Activated T-helper 9 cell treated with anti-CD3 and anti-CD28 coated beads, Interleukin-2, amount 50 U/mL, for 16 hours (primary cell): ENCODE data around the gene MYCN.
"Not testable (repeated sequence)": the region's sequence is repeated elsewhere in the genome, so short reads cannot be mapped to it uniquely, and the experiment has no call there.

Source experiments
- DNase-seq: peaks from one replicate; pipeline ENCODE4 v3.0.0-alpha.2; 2020; ENCODE audit warnings: low read depth

Gene MYCN

DNA sequence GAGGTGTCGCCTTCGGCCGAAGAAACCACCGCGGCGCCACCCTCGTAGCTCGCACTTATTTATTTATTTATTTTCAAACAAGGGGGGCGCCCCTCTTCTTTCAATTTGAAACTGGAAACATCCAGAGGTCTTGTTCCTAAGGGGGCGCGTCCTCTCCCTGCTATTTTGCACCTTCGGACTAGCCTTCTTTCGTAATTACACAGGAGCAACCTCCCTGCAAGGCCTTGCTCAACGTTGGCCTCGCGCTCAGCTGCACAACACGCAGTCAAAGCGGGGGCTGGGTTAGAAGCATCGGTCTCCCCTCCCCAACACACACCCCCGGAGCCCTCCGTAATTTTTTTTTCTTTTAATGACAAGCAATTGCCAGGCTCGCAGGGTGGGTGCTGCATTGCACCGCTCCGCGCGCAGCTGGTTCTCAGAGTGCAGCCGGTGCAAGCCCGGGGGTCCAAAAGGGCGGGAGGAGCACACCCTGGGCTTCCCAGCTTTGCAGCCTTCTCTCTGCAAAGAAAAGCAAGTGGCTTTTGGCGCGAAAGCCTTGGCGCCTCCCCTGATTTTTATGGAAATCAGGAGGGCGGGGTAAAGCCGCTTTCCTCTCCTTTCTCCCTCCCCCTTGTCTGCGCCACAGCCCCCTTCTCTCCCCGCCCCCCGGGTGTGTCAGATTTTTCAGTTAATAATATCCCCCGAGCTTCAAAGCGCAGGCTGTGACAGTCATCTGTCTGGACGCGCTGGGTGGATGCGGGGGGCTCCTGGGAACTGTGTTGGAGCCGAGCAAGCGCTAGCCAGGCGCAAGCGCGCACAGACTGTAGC lies at the start of gene MYCN:
MYCN (plus strand) TSS at position 697 of the 807 bp plus-strand sequence. CDS start 1,515 bp downstream, outside the sequence.
- no peak for DNase-seq

DNA sequence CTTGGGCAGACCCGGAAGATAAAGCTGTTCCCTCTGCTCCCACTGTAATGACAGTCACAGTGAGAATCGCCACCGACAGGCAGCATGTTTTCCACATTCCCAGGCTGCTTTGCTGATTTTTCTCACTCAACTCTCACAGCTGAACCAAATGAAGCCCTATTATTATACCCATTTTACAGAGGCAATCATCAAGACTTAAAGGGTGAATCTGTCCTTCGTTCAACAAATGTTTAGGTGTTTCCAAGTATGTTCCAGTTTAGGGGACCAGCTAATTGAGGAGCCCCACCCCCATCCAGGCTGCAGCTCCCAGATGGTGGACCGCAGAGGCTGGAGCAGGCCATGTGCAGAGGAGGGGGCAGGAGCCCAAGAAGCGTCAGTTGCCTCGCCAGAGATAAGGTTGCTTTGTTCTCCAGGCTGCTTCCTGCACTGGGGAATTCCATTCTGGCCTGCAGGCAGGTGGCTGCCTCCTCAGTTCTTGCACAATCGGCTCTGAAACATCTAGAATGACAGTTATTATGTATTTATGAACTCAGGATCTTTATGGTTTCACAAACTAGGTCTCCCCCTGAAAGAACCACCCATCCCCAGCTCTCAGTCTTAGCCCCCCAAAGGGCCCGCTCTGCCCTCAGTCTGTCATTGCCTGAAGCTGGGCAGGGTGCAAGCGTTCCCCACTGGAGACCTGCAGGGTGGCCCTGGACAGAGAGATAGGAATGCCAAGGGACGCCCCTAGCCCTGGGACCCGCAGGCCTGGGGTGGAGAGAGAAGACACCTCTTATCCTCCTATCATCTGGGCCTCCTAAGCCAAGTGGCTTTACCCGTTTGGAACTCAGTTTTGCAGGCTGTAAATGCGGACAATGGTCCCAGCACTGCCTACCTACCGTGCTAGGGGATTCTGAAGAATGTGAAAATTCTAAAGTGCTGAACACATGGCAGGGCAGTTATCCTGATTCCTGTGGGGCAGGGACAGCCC lies 49.1 kb upstream of the MYCN start:
- DNase-seq, result no peak

DNA sequence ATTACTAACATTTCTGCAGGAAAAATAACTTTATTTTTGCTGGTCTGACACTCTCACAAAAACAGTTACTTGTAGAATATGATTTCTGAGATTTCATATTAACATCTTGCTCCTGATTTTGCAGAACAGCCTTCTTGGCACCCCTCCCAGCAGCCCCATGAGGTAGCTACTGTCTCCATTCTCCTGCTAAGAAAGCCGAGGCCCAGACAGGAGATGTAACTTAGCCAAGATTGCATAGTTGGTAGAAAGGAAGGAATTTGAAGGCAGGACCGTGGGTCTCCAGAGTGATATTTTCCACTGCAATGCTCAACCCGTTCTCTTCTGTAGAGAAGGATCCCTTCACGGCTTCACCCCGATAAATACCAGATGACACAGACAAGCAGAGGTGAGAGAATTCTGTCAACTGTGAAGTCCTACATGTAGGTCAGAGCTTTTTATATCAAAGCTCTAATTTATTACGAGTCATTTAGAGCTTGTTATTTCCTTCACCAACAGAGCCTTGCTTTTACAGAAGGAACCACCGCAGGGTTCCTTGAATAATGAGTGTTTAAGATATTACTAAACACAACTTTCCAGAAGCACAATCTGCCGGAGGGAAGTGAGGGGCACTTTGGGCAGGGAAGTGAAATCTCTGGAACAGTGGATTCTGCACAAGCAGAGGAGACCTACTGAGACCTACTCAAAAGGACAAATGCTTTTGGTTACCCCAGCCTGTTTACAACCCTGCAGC lies 48.0 kb upstream of the MYCN start:
- no peak for DNase-seq

DNA sequence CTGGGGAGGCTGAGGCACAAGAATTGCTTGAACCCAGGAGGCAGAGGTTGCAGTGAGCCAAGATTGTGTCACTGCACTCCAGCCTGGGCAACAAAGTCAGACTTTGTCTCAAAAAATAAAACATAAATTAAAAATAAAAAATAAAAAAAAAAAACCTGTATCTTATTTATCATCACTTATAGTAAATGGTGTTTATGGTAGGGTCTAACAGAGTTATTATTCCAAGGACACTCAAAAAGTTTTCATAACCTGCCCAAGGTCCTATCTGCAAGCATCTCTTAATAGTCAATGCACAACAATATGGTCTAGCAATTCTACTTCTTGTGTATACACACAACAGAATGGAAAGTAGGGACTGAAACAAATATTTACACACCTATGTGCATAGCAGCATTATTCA lies 47.3 kb upstream of the MYCN start:
- DNase-seq, result no peak

DNA sequence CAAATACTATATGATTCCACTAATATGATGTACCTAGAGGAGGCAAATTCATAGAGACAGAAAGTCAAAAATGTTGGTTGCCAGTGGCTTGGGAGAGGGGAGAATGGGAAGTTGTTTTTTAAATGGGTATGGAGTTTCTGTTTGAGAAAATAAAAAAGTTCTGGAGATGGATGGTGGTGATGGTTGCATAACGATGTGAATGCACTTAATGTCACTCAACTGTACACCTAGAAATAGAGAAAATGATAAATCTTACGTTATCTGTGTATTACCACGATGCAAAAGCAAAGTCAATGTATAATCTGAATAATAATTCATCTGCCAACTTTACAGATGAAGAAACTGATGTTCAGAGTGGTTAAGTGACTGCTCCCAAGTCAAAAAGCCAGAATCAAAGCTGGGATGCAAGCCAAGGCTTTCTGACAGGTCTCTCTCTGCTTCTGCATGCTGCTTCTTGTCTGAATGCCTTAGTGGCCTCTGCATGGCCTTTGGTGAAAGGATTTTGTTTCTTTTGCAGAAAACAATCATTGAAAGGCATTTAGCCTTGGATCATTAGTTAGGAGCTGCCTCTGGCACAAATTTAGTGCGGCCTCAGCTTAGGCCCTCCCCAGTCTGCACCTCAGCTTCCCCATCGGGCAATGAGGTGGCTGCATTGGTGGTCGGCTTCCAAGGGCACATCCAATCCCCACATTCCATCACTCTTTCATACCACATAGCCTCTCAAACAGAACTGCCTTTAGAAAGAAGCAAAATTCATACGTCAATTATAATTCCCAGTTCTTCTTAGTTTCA lies 46.5 kb upstream of the MYCN start:
- no peak for DNase-seq

DNA sequence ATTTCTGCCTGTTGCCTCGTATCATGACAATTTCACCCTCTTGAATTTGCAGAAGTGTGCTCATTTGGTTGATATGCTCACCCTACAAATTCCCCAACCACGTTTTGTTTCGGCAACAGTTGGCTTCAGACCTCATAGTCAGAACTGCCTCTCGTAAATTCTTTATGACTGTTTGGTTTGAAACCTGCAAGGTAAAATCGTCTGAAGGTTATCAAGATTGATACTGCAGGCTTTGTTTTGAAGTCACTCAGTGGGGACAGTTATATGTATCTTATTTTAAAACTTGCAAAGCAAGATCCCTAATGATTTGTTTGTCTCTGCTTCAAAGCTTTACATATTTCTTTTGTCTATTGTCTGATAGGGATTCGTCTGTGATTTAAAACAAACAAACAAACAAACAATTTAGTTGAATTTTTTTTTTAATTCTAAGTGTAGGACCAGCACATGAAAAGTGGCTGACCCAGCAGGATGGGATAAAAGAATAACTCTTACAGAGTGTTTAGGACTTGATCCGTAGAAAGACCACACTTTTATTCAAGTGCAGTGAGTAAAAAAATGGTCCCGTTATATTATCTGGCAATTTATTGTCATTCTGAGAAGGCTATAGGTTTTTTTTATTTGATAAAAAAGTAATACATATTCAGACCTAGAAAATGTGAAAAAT lies 45.7 kb upstream of the MYCN start:
- DNase-seq, result no peak

DNA sequence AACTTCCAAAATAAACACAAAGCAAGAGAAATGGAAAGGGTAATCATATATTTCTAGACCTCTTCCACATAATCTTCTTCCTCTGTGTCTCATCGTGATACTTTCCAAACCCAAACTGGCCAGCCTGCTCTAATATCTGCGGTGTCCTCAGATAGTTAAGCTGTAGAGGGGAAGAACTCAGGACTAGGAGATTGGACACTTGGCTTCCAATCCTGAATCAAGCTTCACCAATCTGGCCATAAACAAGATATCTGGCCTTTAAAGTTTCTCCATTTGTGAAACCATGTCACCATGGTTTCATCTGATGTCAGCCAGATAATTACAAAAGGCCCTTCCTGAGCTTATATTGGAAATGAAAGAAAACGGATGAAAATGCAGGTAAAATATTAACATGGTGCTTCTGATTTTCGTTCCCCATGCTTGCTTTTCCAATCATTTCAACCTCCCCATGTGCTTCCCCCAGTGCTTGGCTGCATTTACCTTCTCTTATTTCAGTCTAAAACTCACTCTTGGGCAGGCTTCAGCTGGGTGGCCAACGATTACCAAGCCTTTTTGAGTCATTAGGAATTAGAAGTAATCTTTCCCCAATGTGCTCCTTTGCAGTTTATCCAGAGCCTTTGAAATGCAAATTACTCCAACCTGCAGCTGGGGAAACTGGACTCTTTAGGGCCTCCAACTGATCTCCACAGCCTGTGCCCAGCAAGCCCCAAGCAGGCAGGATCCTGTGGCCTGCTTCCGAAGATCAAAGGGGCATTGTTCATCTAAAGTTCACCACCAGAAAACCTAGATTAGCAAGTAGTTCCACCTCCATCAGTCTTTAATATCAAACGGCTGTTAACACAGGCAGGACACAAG lies 44.5 kb upstream of the MYCN start:
- no peak for DNase-seq

DNA sequence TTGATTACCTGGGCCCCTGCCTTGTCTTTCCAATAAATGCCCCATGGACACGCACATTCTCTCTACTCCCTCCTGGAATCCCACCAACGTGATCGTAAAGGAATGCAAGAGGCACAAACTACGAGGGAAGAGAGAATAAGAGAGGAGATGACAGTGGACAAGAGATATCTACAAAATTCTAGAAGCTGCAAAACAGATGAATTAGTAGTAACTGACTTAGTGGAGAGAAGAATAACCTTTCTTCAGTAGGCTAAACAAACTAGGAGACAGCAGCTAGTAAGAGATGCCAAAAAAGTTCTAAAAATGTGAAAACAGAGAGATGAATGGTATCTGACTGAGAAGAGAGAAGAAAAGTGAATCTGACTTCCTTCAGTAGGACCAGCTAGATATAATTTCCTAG lies 43.5 kb upstream of the MYCN start:
- DNase-seq, result no peak

DNA sequence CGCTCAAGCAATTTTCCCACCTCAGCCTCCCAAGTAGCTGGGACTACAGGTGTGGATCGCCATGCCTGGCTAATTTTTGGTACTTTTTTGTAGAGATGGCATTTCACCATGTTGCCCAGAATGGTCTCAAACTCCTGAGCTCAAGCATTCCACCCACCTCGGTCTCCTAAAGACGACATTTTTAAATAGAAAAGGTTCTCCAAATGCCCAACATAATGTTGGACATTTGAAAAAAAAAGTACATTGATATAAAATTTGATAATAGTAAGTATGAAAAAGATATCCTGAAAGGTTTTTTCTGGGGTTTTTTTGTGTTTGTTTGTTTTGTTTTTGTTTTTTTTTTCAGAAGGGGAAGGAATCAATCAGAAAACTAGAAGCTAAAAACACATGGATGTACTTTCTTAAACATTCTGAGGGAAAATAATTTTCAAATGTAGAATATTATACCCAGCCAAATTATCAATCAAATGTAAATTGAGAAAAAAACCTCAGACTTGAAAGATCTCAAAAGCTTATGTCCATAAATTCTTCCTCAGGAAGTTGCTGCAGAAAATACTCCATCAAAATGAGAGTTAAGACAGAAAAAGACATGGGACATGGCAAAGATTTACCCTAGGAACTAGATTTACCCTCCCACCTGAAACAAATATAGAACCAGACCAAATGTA lies 42.8 kb upstream of the MYCN start:
- no peak for DNase-seq

DNA sequence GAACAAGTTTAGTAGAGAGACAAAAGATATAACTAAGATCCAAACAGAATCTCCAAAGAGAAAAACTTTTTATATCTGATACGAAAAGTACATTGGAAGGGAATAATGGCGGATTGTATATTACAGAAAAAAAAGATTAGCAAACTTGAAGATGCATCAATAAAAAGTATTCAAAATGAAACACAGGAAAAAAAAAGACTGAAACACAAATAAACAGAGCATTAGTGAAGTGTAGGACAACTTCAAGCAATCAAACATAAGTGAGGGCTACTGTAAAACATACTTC lies 41.1 kb upstream of the MYCN start:
- DNase-seq, result no peak

DNA sequence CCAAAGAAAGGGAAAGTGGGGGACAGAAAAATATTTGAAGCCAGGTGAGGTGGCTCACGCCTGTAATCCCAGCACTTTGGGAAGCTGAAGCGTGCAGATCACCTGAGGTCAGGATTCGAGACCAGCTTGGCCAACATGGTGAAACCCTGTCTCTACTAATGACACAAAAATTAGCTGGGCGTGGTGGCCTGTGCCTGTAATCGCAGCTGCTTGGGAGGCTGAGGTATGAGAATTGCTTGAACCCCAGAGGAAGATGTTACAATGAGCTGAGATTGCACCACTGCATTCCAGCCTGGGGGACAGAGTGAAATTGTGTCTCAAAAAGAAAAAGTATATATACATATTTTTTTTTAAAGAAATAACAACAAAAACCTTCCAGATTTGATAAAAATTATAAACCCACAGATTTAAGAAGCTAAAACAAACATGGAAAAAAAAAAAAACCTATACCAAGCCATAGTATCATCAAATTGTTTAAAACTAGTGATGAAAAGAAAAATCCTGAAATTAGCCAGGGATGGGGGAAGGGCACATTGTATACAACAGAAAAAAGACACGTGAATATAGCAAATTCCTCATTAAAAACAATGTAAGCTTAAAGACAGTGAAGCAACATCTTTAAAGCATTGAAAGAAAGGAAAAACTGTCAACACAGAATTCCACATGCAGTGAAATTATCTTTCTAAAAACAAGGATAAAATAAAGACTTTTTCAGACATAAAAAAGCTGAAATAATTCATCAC lies 40.4 kb upstream of the MYCN start:
- DNase-seq, result no peak

DNA sequence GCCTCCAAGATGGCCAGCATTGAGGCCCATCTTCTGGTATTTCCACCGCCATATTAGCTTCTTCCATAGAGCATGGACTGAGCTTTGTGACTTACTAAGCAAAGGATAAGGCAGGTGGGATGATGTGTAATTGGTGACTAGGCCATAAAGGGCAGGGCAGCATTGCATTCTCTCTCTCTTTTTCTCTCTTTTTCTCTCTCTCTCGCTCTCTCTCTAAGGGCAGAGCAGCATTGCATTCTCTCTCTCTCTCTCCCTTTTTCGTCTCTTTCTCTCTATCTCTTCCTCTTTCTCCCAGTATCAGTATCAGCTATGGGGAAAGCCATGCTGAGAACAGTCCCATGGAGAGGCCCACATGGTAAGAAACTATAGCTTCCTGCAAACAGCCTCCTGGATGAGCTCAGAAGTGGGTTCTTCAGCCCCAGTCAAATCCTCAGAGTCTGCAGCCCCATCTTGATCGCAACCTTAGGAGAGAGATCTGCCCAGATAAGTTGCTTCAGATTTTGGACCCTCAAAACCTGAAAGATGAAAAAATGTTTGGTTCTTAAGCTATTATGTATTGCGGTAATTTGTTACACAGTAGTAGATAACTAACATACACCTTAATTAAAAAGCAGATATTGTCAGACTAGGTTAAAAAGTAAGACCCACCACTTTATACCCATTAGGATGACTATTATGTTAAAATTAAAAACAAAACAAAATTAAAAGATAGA lies 39.1 kb upstream of the MYCN start:
- no peak for DNase-seq

DNA sequence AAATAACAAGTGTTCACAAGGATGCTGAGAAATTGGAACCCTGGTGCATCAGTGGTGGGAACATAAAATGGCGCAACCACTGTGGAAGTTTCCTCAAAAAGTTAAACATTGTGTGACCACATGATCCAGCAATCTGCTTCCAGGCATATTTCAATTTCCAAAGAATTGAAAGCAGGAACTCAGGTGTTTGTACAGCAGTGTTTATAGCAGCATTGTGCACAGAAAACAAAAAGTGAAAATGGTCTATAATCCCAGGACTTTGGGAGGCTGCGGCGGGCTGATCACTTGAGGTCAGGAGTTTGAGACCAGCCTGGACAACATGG lies 38.6 kb upstream of the MYCN start:
- DNase-seq, result no peak

DNA sequence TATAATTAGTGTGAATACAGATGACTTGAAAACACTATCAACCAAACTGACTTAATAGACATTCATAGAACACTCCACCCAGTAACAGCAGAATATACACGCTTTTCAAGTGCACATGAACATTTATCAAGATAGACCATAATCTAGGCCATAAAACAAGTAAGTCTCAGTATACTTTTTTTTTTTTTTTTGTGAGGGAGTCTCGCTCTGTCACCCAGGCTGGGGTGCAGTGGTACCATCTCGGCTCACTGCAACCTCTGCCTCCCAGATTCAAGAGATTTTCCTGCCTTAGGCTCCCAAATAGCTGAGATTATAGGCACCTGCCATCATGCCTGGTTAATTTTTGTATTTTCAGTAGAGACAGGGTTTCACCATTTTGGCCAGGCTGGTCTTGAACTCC lies 36.4 kb upstream of the MYCN start:
- DNase-seq, result not testable (repeated sequence)

DNA sequence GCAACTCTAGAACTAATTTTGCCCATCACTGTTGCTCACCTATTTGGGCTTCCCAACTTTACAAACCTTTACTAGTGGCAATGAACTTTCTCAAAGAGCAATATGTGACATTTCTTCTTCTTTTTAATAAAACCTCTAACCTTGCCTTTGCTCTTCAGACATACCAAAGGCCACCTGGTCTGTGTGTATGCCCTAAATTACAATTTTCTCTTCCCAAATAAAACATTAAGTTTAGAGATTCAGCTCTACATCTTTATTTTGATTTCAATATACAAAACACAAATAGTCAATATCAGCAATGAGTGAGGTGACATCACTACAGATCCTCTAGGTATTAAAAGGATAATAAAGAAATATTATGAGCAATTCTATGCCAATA lies 35.1 kb upstream of the MYCN start:
- no peak for DNase-seq

DNA sequence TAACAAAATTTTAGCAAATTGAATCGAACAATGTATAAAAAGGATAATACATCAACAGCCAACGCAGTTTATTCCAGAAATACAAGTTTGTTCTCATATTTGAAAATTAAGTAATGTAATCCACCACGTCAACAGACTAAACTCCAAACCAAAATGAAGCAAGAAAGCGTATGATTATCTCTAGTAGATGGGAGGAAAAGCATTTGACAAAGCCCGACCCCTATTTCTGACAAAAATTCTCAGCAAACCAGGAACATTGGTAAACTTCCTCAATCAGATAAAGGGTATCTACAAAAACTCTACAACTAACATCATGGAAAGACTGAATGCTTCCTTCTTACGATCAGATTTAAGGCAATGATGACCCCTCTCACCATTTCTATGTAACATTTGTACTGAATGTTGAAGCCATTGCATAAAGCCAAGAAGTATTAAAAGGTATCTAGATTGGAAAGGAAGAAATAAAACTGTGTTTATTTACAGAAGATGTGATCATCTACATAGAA lies 34.3 kb upstream of the MYCN start:
- no peak for DNase-seq

DNA sequence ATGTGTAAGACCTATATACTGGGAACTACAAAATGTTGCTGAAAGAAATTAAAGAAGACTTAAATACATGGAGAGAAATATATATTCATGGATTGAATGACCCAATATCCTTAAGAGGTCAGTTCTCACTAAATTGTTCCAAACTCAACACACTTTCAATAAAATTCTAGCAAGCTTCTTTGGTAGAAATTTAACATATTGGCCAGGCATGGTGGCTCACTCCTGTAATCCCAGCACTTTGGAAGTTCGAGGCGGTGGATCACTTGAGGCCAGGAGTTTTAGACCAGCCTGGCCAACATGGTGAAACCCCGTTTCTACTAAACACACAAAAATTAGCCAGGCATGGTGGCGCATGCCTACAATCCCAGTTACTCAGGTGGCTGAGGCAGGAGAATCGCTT lies 33.6 kb upstream of the MYCN start:
- DNase-seq, result no peak
